ENCODE measurements around the gene LYZ.
"Not testable (repeated sequence)": the region's sequence is repeated elsewhere in the genome, so short reads cannot be mapped to it uniquely, and the experiment has no call there.

Gene LYZ

GRCh38 chr12:69348162-69348938, at the start of gene LYZ:
Gene LYZ, plus strand, starts transcription at chr12:69348381. Its CDS starts 28 bp downstream, at chr12:69348409.
- DNase-seq = no peak
- no peak within 1 kb of the TSS for H3K4me3 Mint-ChIP-seq
- H3K27ac Mint-ChIP-seq = no peak within 1 kb of the TSS

GRCh38 chr12:69298947-69299346, 49.2 kb upstream of the LYZ start:
- Mint-ChIP-seq H3K36me3 (no peaks in the 10 kb centered on the region), H3K27me3 (no peaks in the 10 kb centered on the region), H3K27ac (no peak overlapping the region), H3K4me3 (no peak overlapping the region), H3K4me1 (no peaks in the 10 kb centered on the region), H3K9me3 (peaks cover under 1 to 4% of the 10 kb centered on the region in 2 donors)
- no peak for DNase-seq
- ATAC-seq (replicated peaks) = no peak

More at GRCh38 chr12:69348162-69348938, at the start of gene LYZ:
- no peaks in the 10 kb centered on the region for H3K27me3 Mint-ChIP-seq
- no peaks in the 10 kb centered on the region for H3K36me3 Mint-ChIP-seq
- H3K4me1 Mint-ChIP-seq = peaks cover 5 to 8% of the 10 kb centered on the region in 2 donors
- peak; percentile 33 to 63 for ATAC-seq (replicated peaks)
- H3K9me3 Mint-ChIP-seq = no peaks in the 10 kb centered on the region

- peaks cover 11 to 13% of the 10 kb centered on the region in 2 donors for H3K9me3 Mint-ChIP-seq
- peaks cover 0 to 6% of the 10 kb centered on the region in 2 donors for H3K27me3 Mint-ChIP-seq
- no peak overlapping the region for H3K4me3 Mint-ChIP-seq
- H3K36me3 Mint-ChIP-seq = peaks cover 0 to 5% of the 10 kb centered on the region in 2 donors
- ATAC-seq (replicated peaks) (no peak), DNase-seq (no peak)
- no peaks in the 10 kb centered on the region for H3K4me1 Mint-ChIP-seq
- no peak overlapping the region for H3K27ac Mint-ChIP-seq
Observed at GRCh38 chr12:69304284-69304683, 43.9 kb upstream of the LYZ start.

- no peak overlapping the region for H3K27ac Mint-ChIP-seq
- no peaks in the 10 kb centered on the region for H3K4me1 Mint-ChIP-seq
- H3K4me3 Mint-ChIP-seq = no peak overlapping the region
- DNase-seq (no peak), ATAC-seq (replicated peaks) (no peak)
- peaks cover 0 to 6% of the 10 kb centered on the region in 2 donors for H3K27me3 Mint-ChIP-seq
- peaks cover 0 to 4% of the 10 kb centered on the region in 2 donors for H3K36me3 Mint-ChIP-seq
- peaks cover 8 to 13% of the 10 kb centered on the region in 2 donors for H3K9me3 Mint-ChIP-seq
Observed at GRCh38 chr12:69309461-69309860, 38.7 kb upstream of the LYZ start.

- Mint-ChIP-seq H3K27ac (no peak overlapping the region), H3K4me1 (no peaks in the 10 kb centered on the region), H3K36me3 (peaks cover 3 to 8% of the 10 kb centered on the region in 2 donors), H3K27me3 (no peaks in the 10 kb centered on the region), H3K4me3 (no peak overlapping the region), H3K9me3 (peaks cover 8 to 16% of the 10 kb centered on the region in 2 donors)
- DNase-seq (no peak), ATAC-seq (replicated peaks) (no peak)
Observed at GRCh38 chr12:69313209-69313608, 35.0 kb upstream of the LYZ start.

- not testable (repeated sequence) for ATAC-seq (replicated peaks); DNase-seq; H3K4me3 Mint-ChIP-seq; H3K27me3 Mint-ChIP-seq; H3K27ac Mint-ChIP-seq
- H3K4me1 Mint-ChIP-seq = peaks cover 0 to 11% of the 10 kb centered on the region in 2 donors
- peaks cover 16 to 22% of the 10 kb centered on the region in 2 donors for H3K9me3 Mint-ChIP-seq
- H3K36me3 Mint-ChIP-seq = peaks cover 10 to 14% of the 10 kb centered on the region in 2 donors
Observed at GRCh38 chr12:69316784-69317183, 31.4 kb upstream of the LYZ start.

GRCh38 chr12:69317233-69317632, 30.9 kb upstream of the LYZ start:
- Mint-ChIP-seq H3K4me1 (peaks cover 0 to 11% of the 10 kb centered on the region in 2 donors), H3K9me3 (peaks cover 16 to 22% of the 10 kb centered on the region in 2 donors), H3K36me3 (peaks cover 10 to 14% of the 10 kb centered on the region in 2 donors)
- not testable (repeated sequence) for H3K27ac Mint-ChIP-seq; H3K4me3 Mint-ChIP-seq; DNase-seq; ATAC-seq (replicated peaks); H3K27me3 Mint-ChIP-seq

GRCh38 chr12:69318225-69318624, 30.0 kb upstream of the LYZ start:
- Mint-ChIP-seq H3K4me1 (peaks cover 0 to 11% of the 10 kb centered on the region in 2 donors), H3K27ac (no peak overlapping the region), H3K9me3 (peaks cover 16 to 20% of the 10 kb centered on the region in 2 donors), H3K36me3 (peaks cover 10 to 14% of the 10 kb centered on the region in 2 donors), H3K4me3 (no peak overlapping the region), H3K27me3 (peaks cover 0 to 11% of the 10 kb centered on the region in 2 donors)
- ATAC-seq (replicated peaks) (no peak), DNase-seq (no peak)

GRCh38 chr12:69321351-69321750, 26.8 kb upstream of the LYZ start:
- H3K36me3 Mint-ChIP-seq = peaks cover 8 to 14% of the 10 kb centered on the region in 2 donors
- ATAC-seq (replicated peaks) (peak; percentile 33 to 56), DNase-seq (no peak)
- peaks cover 14 to 16% of the 10 kb centered on the region in 2 donors for H3K9me3 Mint-ChIP-seq
- peaks cover 0 to 11% of the 10 kb centered on the region in 2 donors for H3K27me3 Mint-ChIP-seq
- peaks cover 4 to 27% of the 10 kb centered on the region in 2 donors for H3K4me1 Mint-ChIP-seq
- H3K27ac Mint-ChIP-seq = no peak overlapping the region
- H3K4me3 Mint-ChIP-seq = no peak overlapping the region

GRCh38 chr12:69324797-69325466, 23.2 kb upstream of the LYZ start:
- Mint-ChIP-seq H3K4me1 (peaks cover 4 to 35% of the 10 kb centered on the region in 2 donors), H3K27ac (peak overlapping the region; percentile 4)

GRCh38 chr12:69328426-69328825, 19.8 kb upstream of the LYZ start:
- H3K4me3 Mint-ChIP-seq = no peak overlapping the region
- no peak for ATAC-seq (replicated peaks)

More at GRCh38 chr12:69324797-69325466, 23.2 kb upstream of the LYZ start:
- peaks cover 0 to 4% of the 10 kb centered on the region in 2 donors for H3K9me3 Mint-ChIP-seq
- peaks cover 0 to 11% of the 10 kb centered on the region in 2 donors for H3K27me3 Mint-ChIP-seq
- no peak for DNase-seq
- no peak overlapping the region for H3K4me3 Mint-ChIP-seq
- ATAC-seq (replicated peaks) = peak; percentile 99 to 100
- peaks cover 0 to 3% of the 10 kb centered on the region in 2 donors for H3K36me3 Mint-ChIP-seq

GRCh38 chr12:69329669-69330428, 18.3 kb upstream of the LYZ start:
- H3K4me1 Mint-ChIP-seq = peaks cover 5 to 31% of the 10 kb centered on the region in 2 donors
- no peaks in the 10 kb centered on the region for H3K9me3 Mint-ChIP-seq
- ATAC-seq (replicated peaks) = no peak
- no peak overlapping the region for H3K27ac Mint-ChIP-seq
- H3K27me3 Mint-ChIP-seq = no peaks in the 10 kb centered on the region
- no peak for DNase-seq
- peak overlapping the region; percentile 73 to 84 for H3K4me3 Mint-ChIP-seq
- H3K36me3 Mint-ChIP-seq = no peaks in the 10 kb centered on the region

More at GRCh38 chr12:69328426-69328825, 19.8 kb upstream of the LYZ start:
- Mint-ChIP-seq H3K9me3 (no peaks in the 10 kb centered on the region), H3K4me1 (peaks cover 7 to 40% of the 10 kb centered on the region in 2 donors), H3K36me3 (no peaks in the 10 kb centered on the region), H3K27ac (no peak overlapping the region), H3K27me3 (no peaks in the 10 kb centered on the region)
- no peak for DNase-seq

- Mint-ChIP-seq H3K4me3 (peak overlapping the region; percentile 73 to 84), H3K27me3 (no peaks in the 10 kb centered on the region), H3K4me1 (peaks cover 2 to 24% of the 10 kb centered on the region in 2 donors), H3K36me3 (no peaks in the 10 kb centered on the region), H3K9me3 (no peaks in the 10 kb centered on the region), H3K27ac (peak overlapping the region; percentile 57)
- peak; percentile 82 to 83 for ATAC-seq (replicated peaks)
- peak; percentile 15 for DNase-seq
Observed at GRCh38 chr12:69330475-69331473, 17.4 kb upstream of the LYZ start.

All from stimulated activated naive B cell treated with anti-CD40 and anti-IgM and Interleukin-4, amounts not matched to agents 10 μg/mL and 1 μg/mL and 100 μg/mL, for 72 hours (primary cell).